Measurements from ENCODE around the gene FBXL13.
A peak's percentile ranks its signal among the peaks of the same experiment; 100 is the strongest.

Gene FBXL13

DNA sequence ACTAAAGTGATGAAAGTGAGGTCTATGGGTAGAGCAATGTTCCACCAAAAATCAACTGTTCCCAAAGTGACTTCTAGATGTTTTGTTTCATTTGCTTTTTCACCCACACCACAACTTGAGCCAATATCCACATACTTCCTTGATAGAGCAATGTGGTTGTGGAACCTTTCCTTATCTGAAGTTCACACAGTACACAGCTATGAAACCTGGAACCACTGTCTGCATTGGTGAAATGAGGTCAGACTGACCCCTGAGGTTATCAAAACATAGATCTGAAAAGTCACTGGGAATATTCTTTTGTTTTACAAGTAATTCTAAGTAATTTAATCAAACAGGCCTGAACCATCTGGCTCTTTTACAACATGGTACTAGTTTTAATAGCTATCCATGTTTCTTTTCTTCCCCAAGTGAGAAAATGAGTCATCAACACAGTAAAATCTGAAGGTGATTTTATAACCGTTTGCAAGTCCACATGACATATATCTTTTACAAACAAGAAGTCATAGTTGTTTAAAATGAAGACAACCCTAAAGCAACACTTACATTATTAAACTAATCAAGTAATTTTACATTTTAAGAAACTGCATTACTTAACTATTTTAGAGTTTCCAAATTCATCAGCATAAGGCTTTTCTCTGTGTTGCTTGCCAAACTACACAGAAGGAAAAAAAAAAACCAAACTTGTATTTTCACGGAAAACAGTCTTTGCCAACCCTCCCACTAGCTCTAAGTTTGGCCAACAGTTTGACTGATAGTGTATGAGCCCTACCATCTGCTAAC lies 81.5 kb downstream of the FBXL13 start:
- ChIA-PET POLR2A (ENCODE audit: low non-redundant PET) (no interaction called here), CTCF (interaction anchor here (0.7 kb wide), 1 partner anchor 55 kb away, joined by 5 read pairs; no protein-coding TSS in a partner anchor)
- TF ChIP-seq, protein P1, sequence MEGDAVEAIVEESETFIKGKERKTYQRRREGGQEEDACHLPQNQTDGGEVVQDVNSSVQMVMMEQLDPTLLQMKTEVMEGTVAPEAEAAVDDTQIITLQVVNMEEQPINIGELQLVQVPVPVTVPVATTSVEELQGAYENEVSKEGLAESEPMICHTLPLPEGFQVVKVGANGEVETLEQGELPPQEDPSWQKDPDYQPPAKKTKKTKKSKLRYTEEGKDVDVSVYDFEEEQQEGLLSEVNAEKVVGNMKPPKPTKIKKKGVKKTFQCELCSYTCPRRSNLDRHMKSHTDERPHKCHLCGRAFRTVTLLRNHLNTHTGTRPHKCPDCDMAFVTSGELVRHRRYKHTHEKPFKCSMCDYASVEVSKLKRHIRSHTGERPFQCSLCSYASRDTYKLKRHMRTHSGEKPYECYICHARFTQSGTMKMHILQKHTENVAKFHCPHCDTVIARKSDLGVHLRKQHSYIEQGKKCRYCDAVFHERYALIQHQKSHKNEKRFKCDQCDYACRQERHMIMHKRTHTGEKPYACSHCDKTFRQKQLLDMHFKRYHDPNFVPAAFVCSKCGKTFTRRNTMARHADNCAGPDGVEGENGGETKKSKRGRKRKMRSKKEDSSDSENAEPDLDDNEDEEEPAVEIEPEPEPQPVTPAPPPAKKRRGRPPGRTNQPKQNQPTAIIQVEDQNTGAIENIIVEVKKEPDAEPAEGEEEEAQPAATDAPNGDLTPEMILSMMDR (conservative IDR thresholded peaks at IDR 0.05; ENCODE audit: low read depth), result no peak
- peak overlapping the region; percentile 84 for H3K27ac ChIP-seq
- peak; percentile 19 for DNase-seq (ENCODE audit: low spot score)

DNA sequence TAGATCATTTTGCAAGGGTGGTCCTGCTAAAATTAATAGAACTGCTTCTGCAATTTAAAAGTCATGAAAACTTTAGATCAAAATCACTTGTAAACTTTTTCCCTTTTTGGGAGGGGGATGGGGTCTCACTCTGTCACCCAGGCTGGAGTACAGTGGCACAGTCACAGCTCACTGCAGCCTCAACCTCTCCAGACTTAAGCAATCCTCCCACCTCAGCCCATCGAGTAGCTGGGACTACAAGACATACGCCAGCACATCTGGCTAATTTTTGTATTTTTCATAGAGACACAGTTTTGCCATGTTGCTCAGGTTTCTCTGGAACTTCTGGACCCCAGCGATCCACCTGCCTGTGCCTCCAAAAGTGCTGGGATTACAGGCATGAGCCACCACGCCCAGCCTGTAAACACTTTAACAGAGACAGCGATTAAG lies 82.1 kb downstream of the FBXL13 start:
- POLR2A ChIA-PET (ENCODE audit: low non-redundant PET), result no interaction called here
- DNase-seq (ENCODE audit: low spot score), result no peak
- H3K27ac ChIP-seq, result peak overlapping the region; percentile 84
- CTCF ChIA-PET, result no interaction called here
- TF ChIP-seq, protein P1 (conservative IDR thresholded peaks at IDR 0.05; ENCODE audit: low read depth), result no peak

DNA sequence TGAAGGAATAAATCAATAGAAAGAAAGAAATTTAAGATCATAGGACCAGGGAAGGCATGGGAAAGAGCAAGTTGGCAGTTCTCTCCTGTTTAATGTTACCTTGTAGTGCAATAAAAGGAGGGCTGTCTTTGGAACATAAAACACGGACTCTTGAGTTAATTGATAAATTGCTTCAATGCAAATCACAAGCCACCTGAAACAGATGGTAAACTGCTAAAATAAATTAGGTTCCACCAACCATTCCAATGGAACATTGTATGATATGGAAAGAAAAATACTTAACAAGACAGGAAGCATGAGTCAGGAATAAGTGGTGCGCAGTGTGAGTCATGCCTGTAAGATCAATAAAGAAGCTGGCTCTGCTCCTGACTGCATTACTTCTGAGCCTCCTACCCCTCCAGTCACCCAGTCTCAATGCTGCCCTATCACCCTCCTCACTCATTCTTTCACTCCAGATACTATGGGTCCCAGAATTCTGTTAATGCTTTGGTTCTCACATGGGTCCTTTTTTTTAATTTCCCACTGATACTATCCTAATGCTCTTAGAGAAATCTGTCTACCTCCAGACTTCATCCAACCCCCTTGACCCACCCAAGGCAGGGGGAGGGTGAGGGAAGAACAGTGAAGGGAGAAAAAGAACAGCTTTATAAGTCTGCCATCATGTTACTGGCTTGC lies 82.9 kb downstream of the FBXL13 start:
- TF ChIP-seq, protein P1 (conservative IDR thresholded peaks at IDR 0.05; ENCODE audit: low read depth), result no peak
- peak overlapping the region; percentile 84 for H3K27ac ChIP-seq
- DNase-seq (ENCODE audit: low spot score), result peak; percentile 97
- CTCF ChIA-PET, result no interaction called here
- POLR2A ChIA-PET (ENCODE audit: low non-redundant PET), result no interaction called here

DNA sequence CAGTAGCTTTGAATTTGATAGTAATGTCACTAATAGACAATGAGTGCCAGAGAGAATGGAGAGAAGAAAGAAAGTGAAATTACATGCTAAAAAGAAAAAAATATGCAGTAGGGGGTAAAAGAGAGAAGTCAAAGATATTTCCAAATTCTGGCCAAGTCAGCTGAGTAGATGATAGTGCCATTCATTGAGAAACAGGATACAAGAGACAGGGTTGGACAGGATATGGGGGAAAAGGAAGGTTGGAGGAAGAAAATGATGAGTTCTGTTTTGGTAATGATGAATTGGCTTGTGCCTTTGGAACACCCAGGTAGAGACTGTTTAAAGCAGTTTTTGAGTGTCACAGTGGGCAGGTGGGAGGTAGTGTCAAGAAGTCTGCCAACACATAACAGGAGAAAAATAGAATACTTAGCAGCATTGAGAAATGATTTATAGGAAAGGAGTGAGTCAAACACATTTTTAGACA lies 83.5 kb downstream of the FBXL13 start:
- DNase-seq (ENCODE audit: low spot score), result no peak
- H3K27ac ChIP-seq, result peak overlapping the region; percentile 66; the same call in 1 of the 2 replicates
- CTCF ChIA-PET, result no interaction called here
- TF ChIP-seq, protein P1 (conservative IDR thresholded peaks at IDR 0.05; ENCODE audit: low read depth), result no peak
- POLR2A ChIA-PET (ENCODE audit: low non-redundant PET), result no interaction called here

DNA sequence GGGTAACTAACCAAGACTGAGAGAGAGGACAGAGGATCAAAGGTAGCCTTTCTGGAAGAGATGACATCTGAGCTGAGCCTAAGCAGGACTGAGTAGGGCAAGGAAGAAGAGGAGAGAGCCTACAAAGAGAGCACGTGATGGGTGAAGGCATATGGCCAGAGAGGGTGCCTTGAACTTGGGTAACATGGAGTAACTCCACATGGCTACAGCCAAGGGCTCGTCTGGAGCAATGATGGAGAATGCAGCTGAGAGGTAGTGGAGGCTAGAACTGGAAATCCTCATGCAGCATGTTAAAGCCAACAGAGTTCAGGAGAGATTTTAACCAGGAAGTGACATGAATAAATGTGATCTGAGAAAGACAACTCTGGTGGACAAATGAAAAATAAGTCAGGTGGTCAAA lies 84.0 kb downstream of the FBXL13 start:
- TF ChIP-seq, protein P1 (conservative IDR thresholded peaks at IDR 0.05; ENCODE audit: low read depth), result no peak
- ChIA-PET CTCF (no interaction called here), POLR2A (ENCODE audit: low non-redundant PET) (no interaction called here)
- DNase-seq (ENCODE audit: low spot score), result no peak
- peak overlapping the region; percentile 66 for H3K27ac ChIP-seq

DNA sequence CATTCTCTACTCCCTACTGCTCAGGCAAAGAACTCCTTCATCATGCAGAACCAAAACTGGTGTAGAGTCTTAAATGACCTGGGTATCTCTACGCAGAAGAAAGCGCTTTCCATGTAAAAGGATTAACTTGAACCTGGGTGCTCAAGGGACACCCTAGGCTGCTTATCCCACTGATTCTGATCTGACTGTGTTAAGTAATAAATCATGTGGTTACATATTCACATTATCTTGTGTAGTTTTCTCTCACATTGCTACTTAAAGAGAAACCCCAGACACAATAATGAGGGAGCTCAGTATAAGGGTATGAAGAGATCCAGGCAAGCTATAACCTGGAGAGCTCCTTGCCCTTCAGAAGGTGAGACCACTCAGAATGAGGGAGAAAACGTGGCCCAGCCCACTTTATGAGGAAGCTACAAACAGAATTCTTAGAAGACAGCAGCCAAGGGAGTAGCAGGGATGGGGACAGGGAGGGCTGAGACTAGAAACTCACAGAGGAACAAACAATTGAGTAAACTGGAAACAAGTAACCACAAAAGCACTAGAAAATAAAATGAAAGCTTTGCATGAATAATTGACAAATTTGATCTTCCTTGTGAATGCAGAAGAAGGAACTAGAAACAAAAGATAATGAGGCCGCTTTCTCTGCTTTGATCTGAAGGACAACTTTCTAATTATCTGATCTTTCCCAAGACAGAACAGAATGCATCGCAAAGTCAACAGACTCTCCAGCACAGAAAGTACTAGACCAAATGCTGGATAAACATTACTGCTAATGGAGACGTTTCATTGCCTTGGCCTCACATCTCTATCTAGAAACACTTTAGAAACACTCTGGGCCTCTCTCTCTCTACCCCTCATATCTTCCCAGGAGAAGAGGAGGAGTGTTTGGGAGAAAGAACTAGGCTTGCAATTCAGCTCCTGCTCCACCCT lies 85.7 kb downstream of the FBXL13 start:
- H3K27ac ChIP-seq, result no peak overlapping the region
- TF ChIP-seq, protein P1 (conservative IDR thresholded peaks at IDR 0.05; ENCODE audit: low read depth), result no peak
- CTCF ChIA-PET, result interaction anchor here (0.6 kb wide), 1 partner anchor 139 kb away, joined by 3 read pairs; no protein-coding TSS in a partner anchor
- no peak for DNase-seq (ENCODE audit: low spot score)
- POLR2A ChIA-PET (ENCODE audit: low non-redundant PET), result no interaction called here

Data from RWPE1 (cell line).